ENCODE results near the gene SFTA2. TPM values are rescaled to one million over a fixed set of nuclear protein-coding genes. Genes with fewer than 3 reads are reported as not detected.
A peak's percentile ranks its signal among the peaks of the same experiment; 100 is the strongest.

Gene SFTA2
- total RNA-seq, 2 experiments from 2014 or later: not detected

DNA sequence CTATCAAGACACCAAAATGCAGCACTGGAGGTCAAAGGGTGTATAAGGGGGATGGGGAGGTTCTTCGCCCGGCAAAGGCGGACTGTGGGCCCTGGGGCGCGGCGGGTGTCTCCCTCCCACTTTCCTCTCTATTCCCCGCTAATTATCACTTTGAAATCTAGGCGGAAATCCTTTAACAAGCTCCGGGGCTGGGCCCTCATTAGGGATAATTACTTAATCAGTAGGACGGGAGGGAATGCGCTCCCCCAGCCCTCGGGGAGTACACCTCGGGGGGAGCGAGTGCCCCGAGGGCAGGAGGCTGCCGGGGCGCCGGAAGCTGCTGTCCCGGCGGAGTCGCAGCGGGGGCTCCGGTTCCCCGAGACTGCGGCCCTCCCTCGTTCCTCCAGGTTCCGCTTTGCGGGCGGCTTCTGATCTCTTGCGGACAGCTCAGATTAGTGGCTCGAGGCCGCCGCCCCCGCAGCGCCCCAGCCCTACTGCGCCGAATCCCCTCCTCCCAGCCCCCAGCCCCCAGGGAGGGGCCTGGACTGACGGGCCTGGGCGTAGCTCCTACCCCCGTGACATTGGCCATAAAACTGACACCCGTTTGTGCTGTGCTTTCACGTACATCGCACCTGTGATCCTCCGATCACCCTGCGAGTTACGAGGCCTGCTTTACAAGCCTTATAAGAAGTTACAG is 23.5 kb upstream of the SFTA2 start:
- H3K27me3 Mint-ChIP-seq: peaks cover 14% of the 10 kb centered on the region

DNA sequence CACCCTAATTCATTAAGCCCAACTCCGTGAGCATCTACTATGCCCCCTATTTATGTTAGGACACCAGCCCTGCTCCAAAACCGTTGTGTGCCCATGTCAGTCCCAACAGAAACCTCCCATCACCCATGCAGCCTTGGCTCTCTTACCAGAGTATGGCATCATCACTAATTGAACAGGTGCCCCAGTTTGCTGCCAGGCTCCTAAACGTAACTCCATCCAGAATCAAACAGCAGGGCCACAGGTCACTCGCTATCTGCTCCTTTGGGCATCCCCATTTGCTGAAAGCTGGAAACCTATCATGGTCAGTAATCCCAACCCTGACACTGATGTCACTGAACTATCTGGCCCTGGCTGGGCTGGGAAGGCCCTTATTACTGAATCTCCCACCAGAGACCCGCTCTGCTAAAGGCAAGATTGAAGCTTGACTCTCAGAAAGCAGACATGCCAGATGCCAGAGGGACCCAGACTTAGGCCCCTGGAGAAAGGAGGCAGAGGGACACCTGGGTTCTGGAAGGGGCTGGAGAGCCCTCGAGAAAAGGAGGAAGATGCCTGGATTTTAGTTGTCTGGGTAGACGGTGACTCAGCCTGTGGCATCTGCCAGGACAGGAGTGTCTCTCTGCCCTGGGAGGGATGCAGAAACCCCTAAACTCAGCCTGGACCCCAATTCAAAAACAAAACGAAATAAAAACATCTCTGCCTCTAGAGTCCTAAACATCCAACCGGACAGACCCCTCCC is 22.8 kb upstream of the SFTA2 start:
- H3K36me3 Mint-ChIP-seq: peaks cover 3% of the 10 kb centered on the region
- peaks cover 3% of the 10 kb centered on the region for H3K9me3 Mint-ChIP-seq
- peaks cover 20% of the 10 kb centered on the region for H3K27me3 Mint-ChIP-seq
- peaks cover 18% of the 10 kb centered on the region for H3K4me1 Mint-ChIP-seq
- H3K27ac Mint-ChIP-seq: peak overlapping the region; percentile 70
- H3K4me3 Mint-ChIP-seq: peak overlapping the region; percentile 82
- no peak for DNase-seq

More for the DNA sequence above, 23.5 kb upstream of the SFTA2 start:
- peak; percentile 88 for DNase-seq
- H3K27ac Mint-ChIP-seq: peak overlapping the region; percentile 70
- peaks cover 3% of the 10 kb centered on the region for H3K9me3 Mint-ChIP-seq
- H3K4me1 Mint-ChIP-seq: peaks cover 18% of the 10 kb centered on the region
- peak overlapping the region; percentile 82 for H3K4me3 Mint-ChIP-seq
- H3K36me3 Mint-ChIP-seq: no peaks in the 10 kb centered on the region

DNA sequence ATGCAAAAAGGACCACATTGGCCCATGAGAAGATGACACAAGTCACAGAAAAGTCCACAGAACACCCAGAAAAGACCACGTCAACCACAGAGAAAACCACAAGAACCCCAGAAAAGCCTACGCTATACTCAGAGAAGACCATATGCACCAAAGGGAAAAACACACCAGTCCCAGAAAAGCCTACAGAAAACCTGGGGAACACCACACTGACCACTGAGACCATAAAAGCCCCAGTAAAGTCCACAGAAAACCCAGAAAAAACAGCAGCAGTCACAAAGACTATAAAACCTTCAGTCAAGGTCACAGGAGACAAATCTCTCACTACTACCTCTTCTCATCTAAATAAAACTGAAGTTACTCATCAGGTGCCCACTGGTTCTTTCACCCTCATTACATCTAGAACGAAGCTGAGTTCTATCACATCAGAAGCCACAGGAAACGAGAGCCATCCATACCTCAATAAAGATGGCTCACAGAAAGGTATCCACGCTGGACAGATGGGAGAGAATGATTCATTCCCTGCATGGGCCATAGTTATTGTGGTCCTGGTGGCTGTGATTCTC is 20.0 kb upstream of the SFTA2 start:
- peaks cover 31% of the 10 kb centered on the region for H3K27me3 Mint-ChIP-seq

DNA sequence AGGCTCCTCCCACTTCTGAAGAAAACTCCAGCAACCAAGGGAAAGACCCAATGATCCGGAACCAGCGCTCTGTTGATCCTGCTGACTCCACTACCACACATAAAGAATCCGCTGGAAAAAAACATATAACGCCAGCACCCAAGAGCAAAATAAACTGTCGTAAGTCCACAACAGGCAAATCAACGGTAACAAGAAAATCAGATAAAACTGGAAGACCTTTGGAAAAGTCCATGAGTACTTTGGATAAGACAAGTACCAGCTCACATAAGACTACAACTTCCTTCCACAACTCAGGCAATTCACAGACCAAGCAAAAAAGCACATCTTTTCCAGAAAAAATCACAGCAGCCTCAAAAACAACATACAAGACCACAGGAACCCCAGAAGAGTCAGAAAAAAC is 16.8 kb upstream of the SFTA2 start:
- H3K4me1 Mint-ChIP-seq: peaks cover 10% of the 10 kb centered on the region
- H3K4me3 Mint-ChIP-seq: no peak overlapping the region
- H3K36me3 Mint-ChIP-seq: peaks cover 14% of the 10 kb centered on the region
- no peak for DNase-seq
- peaks cover 39% of the 10 kb centered on the region for H3K27me3 Mint-ChIP-seq
- H3K9me3 Mint-ChIP-seq: peaks cover 3% of the 10 kb centered on the region
- no peak overlapping the region for H3K27ac Mint-ChIP-seq

More for the DNA sequence above, 20.0 kb upstream of the SFTA2 start:
- peak overlapping the region; percentile 44 for H3K27ac Mint-ChIP-seq
- H3K4me1 Mint-ChIP-seq: peaks cover 18% of the 10 kb centered on the region
- H3K36me3 Mint-ChIP-seq: peaks cover 14% of the 10 kb centered on the region
- H3K9me3 Mint-ChIP-seq: peaks cover 3% of the 10 kb centered on the region
- no peak for DNase-seq
- no peak overlapping the region for H3K4me3 Mint-ChIP-seq

DNA sequence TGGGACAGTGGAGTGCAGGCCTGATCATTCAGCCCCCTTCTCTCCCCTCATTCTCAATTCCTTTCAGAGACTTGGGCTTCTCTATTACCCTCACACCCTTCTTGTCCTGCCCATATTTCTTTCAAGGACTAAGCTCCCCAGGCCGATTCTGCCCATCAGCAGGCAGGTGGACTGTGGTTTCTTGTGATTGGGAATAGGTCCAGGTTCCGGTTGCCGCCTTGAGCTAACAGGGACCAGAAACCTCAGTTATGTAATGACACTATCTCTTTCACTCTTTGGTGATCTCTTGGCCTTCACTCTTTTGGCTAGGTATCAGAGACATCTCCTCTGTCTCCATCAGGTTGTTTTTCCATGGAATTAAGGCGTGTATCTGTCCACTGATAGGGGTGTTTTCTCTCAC is 15.3 kb upstream of the SFTA2 start:
- Mint-ChIP-seq H3K4me3 (no peak overlapping the region), H3K4me1 (peaks cover 6% of the 10 kb centered on the region), H3K9me3 (peaks cover 3% of the 10 kb centered on the region), H3K27ac (no peak overlapping the region), H3K27me3 (peaks cover 52% of the 10 kb centered on the region), H3K36me3 (peaks cover 14% of the 10 kb centered on the region)
- no peak for DNase-seq

DNA sequence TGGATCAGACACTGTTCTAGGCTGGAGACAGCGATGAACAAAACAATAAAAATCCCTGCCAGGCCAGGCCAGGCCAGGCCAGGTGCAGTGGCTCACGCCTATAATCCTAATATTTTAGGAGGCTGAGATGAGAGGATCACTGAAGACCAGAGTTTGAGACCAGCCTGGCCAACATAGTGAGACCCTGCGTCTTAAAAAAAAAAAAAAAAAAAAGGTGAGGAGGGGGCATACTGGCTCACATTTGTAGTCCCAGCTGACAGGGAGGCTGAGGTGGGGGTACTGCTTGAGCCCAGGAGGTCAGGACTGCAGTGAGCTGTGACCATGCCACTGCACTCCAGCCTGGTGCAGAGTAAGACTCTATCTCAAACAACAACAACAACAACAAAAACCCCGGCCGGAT is 13.3 kb upstream of the SFTA2 start:
- Mint-ChIP-seq H3K4me3 (no peak overlapping the region), H3K27ac (no peak overlapping the region), H3K9me3 (no peaks in the 10 kb centered on the region), H3K4me1 (no peaks in the 10 kb centered on the region), H3K27me3 (peaks cover 58% of the 10 kb centered on the region), H3K36me3 (peaks cover 13% of the 10 kb centered on the region)
- no peak for DNase-seq

DNA sequence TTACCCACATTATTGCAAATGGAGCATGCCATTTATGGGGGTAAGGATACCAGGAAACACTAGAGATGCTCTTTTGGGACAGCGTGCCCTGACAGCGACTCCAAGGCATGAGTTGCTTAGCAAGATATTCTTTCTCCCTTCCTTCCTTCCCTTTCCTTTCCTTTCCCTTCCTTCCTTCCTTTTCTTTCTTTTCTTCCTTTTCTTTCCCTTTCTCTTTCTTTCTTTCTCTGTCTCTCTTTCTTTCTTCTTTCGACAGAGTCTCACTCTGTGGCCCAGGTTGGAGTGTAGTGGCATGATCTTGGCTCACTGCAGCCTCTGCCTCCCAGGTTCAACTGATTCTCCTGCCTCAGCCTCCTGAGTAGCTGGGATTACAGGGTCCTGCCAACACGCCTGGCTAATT is 12.1 kb upstream of the SFTA2 start:
- Mint-ChIP-seq H3K27me3 (peaks cover 52% of the 10 kb centered on the region), H3K4me3 (no peak overlapping the region), H3K27ac (no peak overlapping the region), H3K36me3 (peaks cover 6% of the 10 kb centered on the region), H3K4me1 (no peaks in the 10 kb centered on the region), H3K9me3 (no peaks in the 10 kb centered on the region)
- no peak for DNase-seq

DNA sequence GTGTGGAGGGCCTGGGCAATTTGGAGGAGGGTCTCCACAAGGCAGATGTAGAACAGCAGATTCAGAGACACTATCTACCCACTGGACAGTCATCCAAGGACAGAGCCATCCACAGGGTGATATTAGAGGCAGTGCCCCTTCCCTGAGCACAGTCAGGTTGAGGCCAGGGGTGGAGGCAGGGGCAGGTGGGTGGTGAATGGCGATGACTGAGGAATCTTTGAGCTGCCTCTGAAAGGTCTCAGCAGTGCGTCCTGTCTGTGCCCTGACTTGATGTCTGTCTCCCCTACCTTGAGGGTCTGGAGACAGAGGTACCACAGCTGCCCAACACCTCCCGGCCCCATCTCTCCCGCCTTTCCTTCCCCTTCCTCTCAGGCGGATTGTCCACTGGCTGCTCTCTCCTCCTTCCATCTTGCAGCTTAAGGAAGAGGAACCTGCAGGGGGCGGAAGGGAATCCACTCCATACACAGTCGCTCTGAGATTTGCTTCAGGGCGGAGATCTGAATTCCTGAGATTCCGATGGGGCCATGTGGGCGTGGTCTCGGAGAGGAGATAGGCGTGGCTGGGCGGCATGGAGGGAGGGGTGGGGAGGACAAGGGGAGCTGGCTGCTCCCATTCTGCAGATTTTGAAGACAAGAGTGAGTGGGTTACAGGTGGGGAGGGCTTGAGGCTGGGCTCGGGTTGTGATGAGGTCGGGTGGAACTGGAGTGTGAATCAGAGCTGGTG is 10.5 kb upstream of the SFTA2 start:
- Mint-ChIP-seq H3K4me3 (no peak overlapping the region), H3K4me1 (no peaks in the 10 kb centered on the region), H3K27ac (no peak overlapping the region), H3K9me3 (no peaks in the 10 kb centered on the region), H3K27me3 (peaks cover 54% of the 10 kb centered on the region), H3K36me3 (no peaks in the 10 kb centered on the region)
- DNase-seq: no peak

DNA sequence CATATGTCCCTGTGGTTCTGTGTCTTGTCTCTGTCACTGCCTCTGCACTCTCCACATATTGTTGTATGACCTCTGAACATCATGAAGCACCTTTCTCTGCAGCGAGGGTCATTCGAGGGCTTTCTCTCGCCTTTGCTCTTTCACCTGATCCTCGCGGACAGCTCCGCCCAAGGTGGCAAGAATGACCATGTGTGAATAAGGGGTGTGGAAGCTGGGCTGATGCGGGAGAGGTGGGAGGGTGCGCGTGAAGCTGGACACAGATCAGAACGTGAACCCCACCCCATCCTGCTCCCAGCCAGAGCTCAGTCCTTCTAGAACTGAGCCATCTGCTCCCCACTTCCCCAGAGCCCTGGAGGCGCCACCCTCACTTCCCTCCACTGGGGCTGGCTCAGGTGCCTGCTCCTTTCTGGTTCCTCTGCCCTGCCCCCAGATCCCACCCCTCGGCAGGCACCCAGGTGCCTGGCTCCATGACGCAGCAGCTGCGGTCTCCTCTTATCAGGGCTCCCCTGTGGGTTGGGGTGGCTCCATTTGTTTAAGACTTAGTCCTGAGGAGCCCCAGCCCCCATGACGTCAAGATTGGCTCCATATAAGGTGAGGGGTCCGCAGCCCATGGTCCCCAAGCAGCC is 8.5 kb upstream of the SFTA2 start, which contains the start of gene MUCL3:
Gene MUCL3, plus strand, starts transcription at position 613 of the 626 bp plus-strand sequence. CDS start 27 bp downstream, outside the sequence.
- no peak within 1 kb of the TSS for H3K27ac Mint-ChIP-seq
- H3K27me3 Mint-ChIP-seq: peaks cover 54% of the 10 kb centered on the region
- no peaks in the 10 kb centered on the region for H3K36me3 Mint-ChIP-seq
- no peaks in the 10 kb centered on the region for H3K9me3 Mint-ChIP-seq
- H3K4me3 Mint-ChIP-seq: no peak within 1 kb of the TSS
- no peaks in the 10 kb centered on the region for H3K4me1 Mint-ChIP-seq
- DNase-seq: no peak

DNA sequence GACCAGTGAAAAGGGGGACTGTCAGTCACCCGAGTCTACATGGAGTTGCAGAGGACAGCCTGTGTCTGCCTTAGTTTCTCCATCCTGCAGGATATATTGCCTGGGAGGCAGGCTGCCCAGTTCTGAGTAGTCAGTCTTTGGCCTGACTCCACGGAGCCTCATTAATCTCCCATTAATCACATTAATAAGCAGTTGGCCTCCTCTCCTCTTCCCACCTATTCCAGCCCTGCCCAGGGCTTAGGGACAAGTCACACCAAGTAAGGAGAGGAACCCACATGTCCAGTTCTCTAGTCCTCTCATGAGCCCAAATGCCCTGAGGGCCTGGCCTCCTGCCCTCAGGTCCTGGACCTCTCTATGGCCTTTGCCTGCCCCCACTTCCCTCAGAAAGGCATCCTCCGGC is 7.5 kb upstream of the SFTA2 start:
- Mint-ChIP-seq H3K9me3 (no peaks in the 10 kb centered on the region), H3K27me3 (peaks cover 49% of the 10 kb centered on the region), H3K27ac (no peak overlapping the region), H3K4me3 (no peak overlapping the region), H3K4me1 (no peaks in the 10 kb centered on the region), H3K36me3 (no peaks in the 10 kb centered on the region)
- DNase-seq: no peak

DNA sequence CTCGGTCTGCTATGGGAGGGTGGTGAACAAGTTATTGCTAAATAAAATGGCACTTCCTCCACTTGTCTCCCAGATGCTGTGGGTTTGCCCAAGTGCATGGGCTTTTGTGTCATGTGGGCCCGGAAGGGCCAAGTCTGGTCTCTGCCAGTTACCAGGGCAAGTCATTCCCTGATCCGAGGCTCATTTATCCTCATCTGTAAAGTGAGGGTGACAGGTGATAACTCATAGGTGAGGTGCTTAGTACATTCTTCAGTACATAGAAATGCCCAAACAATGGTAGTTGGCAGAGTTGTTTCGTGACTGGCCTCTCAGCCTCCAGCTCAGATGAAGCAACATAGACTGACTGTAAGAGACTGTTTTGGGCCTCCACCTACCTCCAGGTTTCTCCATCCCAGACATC is 6.8 kb upstream of the SFTA2 start:
- DNase-seq: no peak
- Mint-ChIP-seq H3K9me3 (no peaks in the 10 kb centered on the region), H3K4me3 (no peak overlapping the region), H3K4me1 (no peaks in the 10 kb centered on the region), H3K27ac (no peak overlapping the region), H3K36me3 (no peaks in the 10 kb centered on the region), H3K27me3 (peaks cover 44% of the 10 kb centered on the region)

DNA sequence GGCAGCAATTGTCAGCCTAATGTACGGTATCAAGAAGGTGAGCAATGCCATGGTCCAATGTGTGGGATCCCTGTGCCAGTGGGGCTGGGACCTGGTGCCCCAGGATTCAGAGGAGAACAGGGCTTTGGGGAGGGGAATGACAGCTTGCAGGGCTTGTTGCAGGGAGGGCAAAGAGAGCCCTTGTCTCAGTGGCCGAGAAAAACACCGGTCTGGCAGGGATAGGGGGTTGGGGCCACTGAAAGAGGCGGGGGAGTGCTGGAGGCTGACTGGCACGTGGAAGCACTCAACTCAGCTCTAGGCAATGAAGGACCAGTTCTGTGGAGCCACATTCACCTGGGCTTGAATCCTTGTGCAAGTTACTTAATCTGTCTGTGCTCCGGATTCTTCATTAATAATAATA is 5.3 kb upstream of the SFTA2 start:
- Mint-ChIP-seq H3K27ac (no peak overlapping the region), H3K4me1 (no peaks in the 10 kb centered on the region), H3K9me3 (no peaks in the 10 kb centered on the region), H3K36me3 (no peaks in the 10 kb centered on the region), H3K27me3 (peaks cover 30% of the 10 kb centered on the region), H3K4me3 (no peak overlapping the region)
- no peak for DNase-seq

DNA sequence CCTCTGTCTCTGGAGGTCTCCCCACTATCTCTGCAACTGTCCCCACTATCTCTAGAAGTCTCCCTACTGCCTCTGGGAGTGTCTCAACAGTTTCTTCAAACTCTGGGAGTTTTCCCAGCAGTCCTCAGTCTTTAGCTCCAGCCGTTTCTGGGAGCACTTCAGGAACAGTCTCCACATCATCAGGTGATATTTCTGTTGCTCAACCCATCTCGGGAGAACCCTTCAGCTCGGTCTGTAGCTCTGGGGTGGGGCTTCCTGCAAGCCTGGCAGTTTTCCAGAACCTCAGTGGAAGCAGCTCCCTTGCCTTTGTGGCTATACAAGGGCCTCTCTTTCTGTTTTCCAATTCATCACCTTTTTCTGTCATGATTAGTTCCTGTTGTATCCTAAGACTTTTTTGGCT is 3.0 kb upstream of the SFTA2 start:
- H3K4me1 Mint-ChIP-seq: no peaks in the 10 kb centered on the region
- H3K36me3 Mint-ChIP-seq: no peaks in the 10 kb centered on the region
- H3K4me3 Mint-ChIP-seq: no peak overlapping the region
- no peak for DNase-seq
- no peaks in the 10 kb centered on the region for H3K9me3 Mint-ChIP-seq
- H3K27ac Mint-ChIP-seq: no peak overlapping the region
- peaks cover 7% of the 10 kb centered on the region for H3K27me3 Mint-ChIP-seq

DNA sequence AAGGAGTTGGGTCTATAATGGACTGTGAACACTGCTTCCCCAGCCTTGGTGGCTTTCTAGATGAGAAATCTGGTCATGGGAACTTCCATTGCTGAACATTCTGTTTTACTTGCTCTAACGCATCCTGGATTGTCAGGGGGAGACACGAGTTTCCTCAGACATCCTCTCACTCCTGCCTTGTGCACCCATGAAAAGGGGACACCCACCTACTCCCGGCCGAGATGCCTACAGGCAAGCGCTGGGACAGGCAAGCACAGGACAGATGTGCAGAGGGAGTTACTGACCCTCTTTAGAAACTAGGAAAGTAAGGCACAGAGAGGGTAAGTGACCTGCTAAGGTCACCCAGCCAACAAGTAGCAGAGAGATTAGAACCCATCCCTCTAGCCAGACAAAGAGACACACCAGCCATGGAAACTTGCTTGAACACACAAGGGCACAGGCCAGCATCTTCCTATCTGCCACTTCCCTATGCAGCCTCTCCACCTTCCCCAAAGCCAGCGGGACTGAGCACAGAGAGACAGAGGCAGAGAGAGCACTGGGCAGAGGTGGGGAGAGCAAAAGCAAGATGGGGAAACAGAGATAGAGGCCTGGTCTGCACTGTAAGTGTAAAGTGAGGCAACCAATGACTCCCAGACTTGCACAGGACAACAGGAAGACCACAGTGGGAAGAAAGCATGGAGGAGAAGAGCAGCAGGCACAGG is 845 bp upstream of the SFTA2 start:
- no peak for DNase-seq
- Mint-ChIP-seq H3K9me3 (peaks cover 7% of the 10 kb centered on the region), H3K4me1 (no peaks in the 10 kb centered on the region), H3K4me3 (no peak overlapping the region), H3K27ac (no peak overlapping the region), H3K36me3 (peaks cover 16% of the 10 kb centered on the region), H3K27me3 (no peaks in the 10 kb centered on the region)
